Omental fat pad (tissue), 4 donors: Measurements from ENCODE around the gene VAT1L. TPM values are rescaled to one million over a fixed set of nuclear protein-coding genes. Genes with fewer than 3 reads are reported as not detected.

ENCODE experiments used
- ATAC-seq: fragments of 150-250 bp; one replicate; pipeline ENCODE4 v1.9.1; 2016; ENCODE audit warnings: mild to moderate bottlenecking, moderate library complexity; ENCODE audit not compliant: low FRiP score
- DNase-seq: peaks from one replicate; pipeline ENCODE4 v3.0.0-alpha.2; 2019; ENCODE audit warnings: low spot score
- total RNA-seq, 4 donors: library from RNA; depleted of rRNA; stranded (reverse); fragments of >200 nt; gene quantifications; one replicate each; pipeline ENCODE4 v1.1.0, GENCODE V29; 2016
- TF ChIP-seq, protein P1 (sequence below), 3 donors: fragments of 450-650 bp; IDR thresholded peaks; one replicate each; pipeline ENCODE4 v1.5.1; 2016 to 2017; ENCODE audit warnings: antibody characterized with exemption in 3 of 3, mild to moderate bottlenecking in 3 of 3, moderate library complexity in 2 of 3

VAT1L gene
- total RNA-seq, 4 donors from 2014 or later: 0.50 to 1.3 (median 0.80) TPM

DNA sequence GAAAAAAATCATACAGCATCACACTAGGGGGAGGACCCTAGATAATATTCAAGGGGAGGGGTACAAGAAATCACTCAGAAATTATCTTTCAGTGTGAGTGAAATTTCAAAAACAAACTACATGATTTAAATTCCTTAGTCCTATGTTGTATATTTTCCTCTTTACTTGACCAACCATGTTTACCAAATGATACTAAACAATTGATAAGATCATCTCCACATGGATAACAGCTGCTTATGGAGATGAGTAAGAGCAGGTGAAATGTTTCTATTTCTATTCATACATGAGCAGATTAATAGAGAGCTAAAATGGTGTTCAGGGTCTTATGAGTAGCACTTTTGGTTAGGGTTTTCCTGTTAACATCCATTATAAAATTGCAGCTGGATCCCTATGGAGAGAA, 7.3 kb upstream of the VAT1L start:
- DNase-seq: no peak
- TF ChIP-seq, protein P1, sequence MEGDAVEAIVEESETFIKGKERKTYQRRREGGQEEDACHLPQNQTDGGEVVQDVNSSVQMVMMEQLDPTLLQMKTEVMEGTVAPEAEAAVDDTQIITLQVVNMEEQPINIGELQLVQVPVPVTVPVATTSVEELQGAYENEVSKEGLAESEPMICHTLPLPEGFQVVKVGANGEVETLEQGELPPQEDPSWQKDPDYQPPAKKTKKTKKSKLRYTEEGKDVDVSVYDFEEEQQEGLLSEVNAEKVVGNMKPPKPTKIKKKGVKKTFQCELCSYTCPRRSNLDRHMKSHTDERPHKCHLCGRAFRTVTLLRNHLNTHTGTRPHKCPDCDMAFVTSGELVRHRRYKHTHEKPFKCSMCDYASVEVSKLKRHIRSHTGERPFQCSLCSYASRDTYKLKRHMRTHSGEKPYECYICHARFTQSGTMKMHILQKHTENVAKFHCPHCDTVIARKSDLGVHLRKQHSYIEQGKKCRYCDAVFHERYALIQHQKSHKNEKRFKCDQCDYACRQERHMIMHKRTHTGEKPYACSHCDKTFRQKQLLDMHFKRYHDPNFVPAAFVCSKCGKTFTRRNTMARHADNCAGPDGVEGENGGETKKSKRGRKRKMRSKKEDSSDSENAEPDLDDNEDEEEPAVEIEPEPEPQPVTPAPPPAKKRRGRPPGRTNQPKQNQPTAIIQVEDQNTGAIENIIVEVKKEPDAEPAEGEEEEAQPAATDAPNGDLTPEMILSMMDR (IDR thresholded peaks at IDR 0.05): no peak
- ATAC-seq: no peak

DNA sequence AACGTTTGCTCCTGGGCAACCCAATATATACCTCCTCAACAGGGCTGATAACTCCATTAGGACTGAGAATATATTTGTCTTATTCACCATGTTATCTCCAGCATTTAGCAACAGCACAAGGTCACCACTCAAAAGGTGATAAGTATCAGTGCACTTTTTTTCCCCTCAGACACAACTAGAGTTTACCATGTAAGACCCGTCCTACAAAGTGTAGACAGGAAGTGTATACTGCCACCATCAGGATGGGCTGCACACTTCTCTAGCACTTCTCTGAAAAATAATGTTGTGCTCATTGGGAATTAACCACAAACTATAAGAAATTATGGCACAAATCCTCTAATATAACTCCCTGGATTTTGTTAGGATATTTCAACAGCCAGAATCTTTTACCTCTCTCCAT, 5.7 kb upstream of the VAT1L start:
- ATAC-seq: no peak
- no peak for DNase-seq
- TF ChIP-seq, protein P1 (IDR thresholded peaks at IDR 0.05): no peak

DNA sequence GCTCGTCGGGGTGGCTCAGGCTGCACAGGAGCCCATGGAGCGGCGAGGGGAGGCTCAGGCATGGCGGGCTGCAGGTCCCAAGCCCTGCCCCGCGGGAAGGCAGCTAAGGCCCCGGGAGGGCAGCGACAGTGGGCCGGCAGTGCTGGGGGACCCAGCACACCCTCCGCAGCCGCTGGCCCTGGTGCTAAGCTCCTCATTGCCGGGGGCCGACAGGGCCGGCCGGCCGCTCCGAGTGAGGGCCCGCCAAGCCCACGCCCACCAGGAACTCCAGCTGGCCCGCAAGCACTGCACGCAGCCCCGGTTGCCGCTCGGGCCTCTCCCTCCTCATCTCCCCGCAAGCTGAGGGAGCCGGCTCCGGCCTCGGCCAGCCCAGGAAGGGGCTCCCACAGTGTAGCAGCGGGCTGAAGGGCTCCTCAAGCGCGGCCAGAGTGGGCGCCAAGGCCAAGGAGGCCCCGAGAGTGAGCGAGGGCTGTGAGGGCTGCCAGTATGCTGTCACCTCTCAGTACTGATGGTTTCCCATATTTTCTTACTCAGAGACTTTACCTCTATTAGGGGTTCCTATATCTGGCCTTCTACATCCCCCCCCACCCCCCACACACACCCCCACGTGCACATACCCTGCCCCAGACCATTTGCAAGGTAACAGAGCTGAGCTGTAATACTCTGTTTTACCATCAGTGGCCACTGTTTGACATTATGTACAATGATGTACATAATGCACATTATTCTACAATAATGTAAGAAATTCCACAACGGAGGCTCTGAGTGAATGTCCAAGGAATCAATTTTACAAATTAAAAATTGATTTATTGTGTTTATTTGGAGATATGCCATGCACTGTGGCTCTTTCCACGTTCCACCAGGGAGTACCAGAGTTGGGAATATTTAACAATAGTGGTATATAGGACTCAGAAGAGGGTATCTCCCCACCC, 3.7 kb upstream of the VAT1L start:
- ATAC-seq (no peak), DNase-seq (no peak)

DNA sequence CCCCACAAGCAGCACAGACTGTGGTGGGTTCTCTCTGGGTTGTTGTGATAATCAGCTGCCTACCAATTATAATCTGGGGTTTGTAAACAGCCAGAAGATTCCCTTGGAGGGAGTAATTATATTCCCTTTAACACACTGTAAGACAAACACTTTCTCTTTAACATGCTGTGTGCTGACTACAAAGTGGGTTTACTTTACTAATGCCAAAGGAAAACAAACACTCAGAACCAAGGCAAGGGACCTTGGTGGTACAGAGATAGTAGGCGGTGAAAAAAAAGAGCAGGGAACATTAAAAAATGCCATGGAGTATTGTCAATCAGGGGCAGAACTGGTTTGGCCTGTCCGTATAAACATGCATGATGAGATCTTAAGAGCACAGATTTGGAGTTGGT, 3.0 kb upstream of the VAT1L start:
- DNase-seq (no peak), ATAC-seq (no peak)
- TF ChIP-seq, protein P1 (IDR thresholded peaks at IDR 0.05): no peak

More for the DNA sequence above, 3.7 kb upstream of the VAT1L start:
- TF ChIP-seq, protein P1 (IDR thresholded peaks at IDR 0.05): no peak

DNA sequence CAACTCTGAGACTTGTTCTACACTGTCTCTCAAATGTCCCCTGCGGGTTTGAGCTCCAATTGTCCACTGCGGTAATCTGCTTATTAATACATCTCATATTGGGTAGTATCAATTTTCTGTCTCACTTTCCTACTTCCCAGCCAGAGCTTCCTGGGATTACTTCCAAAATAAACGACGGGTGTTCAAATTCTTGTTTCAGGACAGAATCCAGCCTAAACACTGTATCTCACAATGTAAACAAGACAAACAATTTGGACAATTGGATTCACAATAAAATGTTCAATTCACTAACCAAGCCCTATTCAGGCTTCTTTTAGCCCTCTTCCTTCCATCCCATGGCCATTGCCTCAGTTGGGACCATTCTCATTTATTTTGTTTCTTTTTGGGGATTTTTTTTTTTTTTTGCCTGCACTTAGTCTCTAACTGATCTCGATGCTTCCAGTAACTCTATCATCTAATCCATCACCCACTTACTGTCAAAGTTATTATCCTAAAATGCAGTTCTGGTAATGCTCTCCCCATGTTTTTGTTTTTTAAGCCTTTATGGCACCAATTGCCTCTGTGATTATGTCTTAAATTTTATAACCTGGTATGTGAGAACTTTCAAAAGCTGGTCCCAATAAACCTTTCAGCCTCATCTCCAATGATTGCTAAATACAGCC, 2.0 kb upstream of the VAT1L start:
- ATAC-seq (no peak), DNase-seq (no peak)
- TF ChIP-seq, protein P1 (IDR thresholded peaks at IDR 0.05): no peak

DNA sequence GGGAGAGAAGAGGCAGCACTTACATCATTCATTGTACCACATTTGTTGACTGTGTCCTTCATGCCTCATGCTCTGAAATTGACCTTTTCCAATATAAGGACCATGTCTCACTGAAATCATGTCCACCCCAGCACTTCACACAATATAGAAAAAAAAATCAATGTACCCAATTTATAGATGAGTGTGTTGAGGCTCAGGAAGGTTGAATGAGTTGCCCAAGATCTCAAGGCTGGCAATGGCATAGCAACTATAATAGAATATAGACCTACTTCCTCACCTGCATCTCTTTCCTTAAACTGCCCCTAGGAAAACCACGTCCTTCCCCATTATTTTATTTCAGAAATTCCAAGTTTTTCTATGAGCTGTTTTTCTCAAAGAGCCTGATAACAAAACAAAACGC, 912 bp upstream of the VAT1L start:
- no peak for DNase-seq
- ATAC-seq: no peak
- TF ChIP-seq, protein P1 (IDR thresholded peaks at IDR 0.05): no peak
